HEK293 (cell line): ENCODE data around the gene KRTAP16-1.

ENCODE experiments used
- CTCF ChIA-PET: fragments of 350-600 bp; formaldehyde crosslinking; extraction: SDS; loops from one replicate; lab custom pipeline; 2021; ENCODE audit warnings: antibody characterized with exemption; lab: Yijun Ruan, JAX
- POLR2A ChIA-PET: fragments of 300-600 bp; formaldehyde crosslinking; extraction: SDS; loops from one replicate; lab custom pipeline; 2020; ENCODE audit warnings: antibody characterized with exemption, inconsistent platforms; lab: Yijun Ruan, JAX
- H3K27ac ChIP-seq: fragments of 200-500 bp; sonication (Bioruptor generic); 2 replicates; pipeline ENCODE4 v1.5.1; 2014; ENCODE audit warnings: low read depth, low read length, control low read depth, inconsistent platforms; ENCODE audit errors: extremely low read depth
- H3K36me3 ChIP-seq, 2 experiments: fragments of 200-500 bp in 1 of 2; sonication (Bioruptor generic) in 1 of 2; 1 replicate in 1 of 2; 2 replicates in 1 of 2; pipeline ENCODE4 v1.5.1; 2014 to 2017; ENCODE audit warnings: inconsistent platforms in 2 of 2, low read length in 2 of 2; ENCODE audit not compliant: control insufficient read depth in 2 of 2, insufficient read depth in 1 of 2
- H3K4me1 ChIP-seq: fragments of 200-500 bp; sonication (Bioruptor generic); 2 replicates; pipeline ENCODE4 v1.5.1; 2014; ENCODE audit warnings: mild to moderate bottlenecking, low read length, inconsistent platforms; ENCODE audit not compliant: control insufficient read depth, insufficient read depth
- H3K4me3 ChIP-seq: 2 replicates; pipeline ENCODE4 v1.5.1; 2011; ENCODE audit warnings: low read depth, mild to moderate bottlenecking, control low read depth, low read length, moderate library complexity
- H3K9me3 ChIP-seq: fragments of 200-500 bp; sonication (Bioruptor generic); 2 replicates; pipeline ENCODE4 v1.5.1; 2014; ENCODE audit warnings: low read depth, low read length, inconsistent platforms; ENCODE audit not compliant: control insufficient read depth, insufficient read depth
- BCL6B ChIP-seq: fragments of 450-650 bp; formaldehyde crosslinking; IDR thresholded peaks from 2 replicates; pipeline ENCODE4 v1.5.1; 2017; ENCODE audit warnings: missing biosample characterization, missing genetic modification characterization
- KLF1 ChIP-seq: fragments of 450-650 bp; formaldehyde crosslinking; IDR thresholded peaks from 2 replicates; pipeline ENCODE4 v1.5.1; 2016; ENCODE audit warnings: missing biosample characterization, missing genetic modification characterization
- KLF8 ChIP-seq: fragments of 450-650 bp; formaldehyde crosslinking; IDR thresholded peaks from 2 replicates; pipeline ENCODE4 v1.5.1; 2016; ENCODE audit warnings: missing biosample characterization, missing genetic modification characterization
- OVOL3 ChIP-seq: fragments of 450-650 bp; formaldehyde crosslinking; IDR thresholded peaks from 2 replicates; pipeline ENCODE4 v1.5.1; 2016; ENCODE audit warnings: missing biosample characterization, missing genetic modification characterization
- SP2 ChIP-seq: fragments of 450-650 bp; formaldehyde crosslinking; IDR thresholded peaks from 2 replicates; pipeline ENCODE4 v1.5.1; 2016; ENCODE audit warnings: missing biosample characterization, missing genetic modification characterization
- ZFP41 ChIP-seq: fragments of 450-650 bp; formaldehyde crosslinking; IDR thresholded peaks from 2 replicates; pipeline ENCODE4 v1.5.1; 2016; ENCODE audit warnings: missing biosample characterization, missing genetic modification characterization, borderline replicate concordance
- ZNF114 ChIP-seq: fragments of 450-650 bp; formaldehyde crosslinking; IDR thresholded peaks from 2 replicates; pipeline ENCODE4 v1.5.0; 2017; ENCODE audit warnings: missing biosample characterization, missing genetic modification characterization
- ZNF146 ChIP-seq: fragments of 450-650 bp; formaldehyde crosslinking; IDR thresholded peaks from 2 replicates; pipeline ENCODE4 v1.5.1; 2016; ENCODE audit warnings: missing biosample characterization, missing genetic modification characterization
- ZNF148 ChIP-seq: fragments of 450-650 bp; formaldehyde crosslinking; IDR thresholded peaks from 2 replicates; pipeline ENCODE4 v1.5.0; 2017; ENCODE audit warnings: missing biosample characterization, missing genetic modification characterization, borderline replicate concordance
- ZNF174 ChIP-seq: fragments of 450-650 bp; formaldehyde crosslinking; IDR thresholded peaks from 2 replicates; pipeline ENCODE4 v1.5.0; 2017; ENCODE audit warnings: missing biosample characterization, mild to moderate bottlenecking, missing genetic modification characterization
- ZNF211 ChIP-seq: fragments of 450-650 bp; formaldehyde crosslinking; IDR thresholded peaks from 2 replicates; pipeline ENCODE4 v1.5.1; 2016; ENCODE audit warnings: low read depth, missing biosample characterization, missing genetic modification characterization
- ZNF23 ChIP-seq: fragments of 450-650 bp; formaldehyde crosslinking; IDR thresholded peaks from 2 replicates; pipeline ENCODE4 v1.5.1; 2016; ENCODE audit warnings: missing biosample characterization, missing genetic modification characterization, borderline replicate concordance
- ZNF239 ChIP-seq: fragments of 450-650 bp; formaldehyde crosslinking; IDR thresholded peaks from 2 replicates; pipeline ENCODE4 v1.5.1; 2016; ENCODE audit warnings: missing biosample characterization, missing genetic modification characterization
- ZNF335 ChIP-seq: fragments of 450-650 bp; formaldehyde crosslinking; conservative IDR thresholded peaks from 2 replicates; pipeline ENCODE4 v1.5.1; 2016; ENCODE audit warnings: missing biosample characterization, missing genetic modification characterization
- ZNF558 ChIP-seq: fragments of 450-650 bp; formaldehyde crosslinking; IDR thresholded peaks from 2 replicates; pipeline ENCODE4 v1.5.1; 2016; ENCODE audit warnings: missing biosample characterization, missing genetic modification characterization
- ZNF561 ChIP-seq: fragments of 450-650 bp; IDR thresholded peaks from 2 replicates; pipeline ENCODE4 v1.5.1; 2018; ENCODE audit warnings: missing biosample characterization, missing genetic modification characterization, borderline replicate concordance
- ZNF626 ChIP-seq: fragments of 450-650 bp; sonication (Bioruptor Pico); formaldehyde crosslinking; IDR thresholded peaks from 2 replicates; pipeline ENCODE4 v1.5.1; 2018; ENCODE audit warnings: missing biosample characterization, missing genetic modification characterization, inconsistent platforms
- ZNF843 ChIP-seq: fragments of 450-650 bp; formaldehyde crosslinking; IDR thresholded peaks from 2 replicates; pipeline ENCODE4 v1.5.1; 2016; ENCODE audit warnings: missing biosample characterization, missing genetic modification characterization
- TF ChIP-seq, protein P1 (sequence below): fragments of 450-650 bp; formaldehyde crosslinking; IDR thresholded peaks from 2 replicates; pipeline ENCODE4 v1.5.1; 2016; ENCODE audit warnings: missing biosample characterization, missing genetic modification characterization
- TF ChIP-seq, protein P2 (sequence below): fragments of 450-650 bp; formaldehyde crosslinking; IDR thresholded peaks from 2 replicates; pipeline ENCODE4 v1.5.1; 2016; ENCODE audit warnings: missing biosample characterization, missing genetic modification characterization
- TF ChIP-seq, protein P3 (sequence below): fragments of 450-650 bp; formaldehyde crosslinking; conservative IDR thresholded peaks from 2 replicates; pipeline ENCODE4 v1.5.1; 2016; ENCODE audit warnings: low read depth, missing biosample characterization, missing genetic modification characterization

Gene KRTAP16-1

GRCh38 chr17:41301916-41302901 lies 6.9 kb downstream of the KRTAP16-1 start, which contains the start of gene KRTAP29-1:
KRTAP29-1 (minus strand) TSS chr17:41302851; CDS start chr17:41302851, 0 bp downstream.
- CTCF ChIA-PET, result interaction anchor here (0.5 to 4.8 kb wide), 4 partner anchors 19 to 371 kb away, joined by 3 to 27 read pairs (median 4); no protein-coding TSS in a partner anchor

GRCh38 chr17:41301204-41301790 lies 7.8 kb downstream of the KRTAP16-1 start:
- CTCF ChIA-PET, result interaction anchor here (0.6 to 4.8 kb wide), 4 partner anchors 8 to 362 kb away, joined by 3 to 27 read pairs (median 4); partner anchors contain the start of gene KRTAP16-1
- POLR2A ChIA-PET, result no interaction called here
- H3K9me3 ChIP-seq, result no peaks in the 10 kb centered on the region
- no peak overlapping the region for H3K4me3 ChIP-seq
- H3K27ac ChIP-seq, result no peak overlapping the region
- TF ChIP-seq, protein P1, sequence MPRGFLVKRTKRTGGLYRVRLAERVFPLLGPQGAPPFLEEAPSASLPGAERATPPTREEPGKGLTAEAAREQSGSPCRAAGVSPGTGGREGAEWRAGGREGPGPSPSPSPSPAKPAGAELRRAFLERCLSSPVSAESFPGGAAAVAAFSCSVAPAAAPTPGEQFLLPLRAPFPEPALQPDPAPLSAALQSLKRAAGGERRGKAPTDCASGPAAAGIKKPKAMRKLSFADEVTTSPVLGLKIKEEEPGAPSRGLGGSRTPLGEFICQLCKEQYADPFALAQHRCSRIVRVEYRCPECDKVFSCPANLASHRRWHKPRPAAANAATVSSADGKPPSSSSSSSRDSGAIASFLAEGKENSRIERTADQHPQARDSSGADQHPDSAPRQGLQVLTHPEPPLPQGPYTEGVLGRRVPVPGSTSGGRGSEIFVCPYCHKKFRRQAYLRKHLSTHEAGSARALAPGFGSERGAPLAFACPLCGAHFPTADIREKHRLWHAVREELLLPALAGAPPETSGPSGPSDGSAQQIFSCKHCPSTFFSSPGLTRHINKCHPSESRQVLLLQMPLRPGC (tag by site-specific recombination), result no peak
- TF ChIP-seq ZNF561 (tag by site-specific recombination), result no peak
- TF ChIP-seq ZNF239 (tag by site-specific recombination), result no peak
- no peak for TF ChIP-seq ZNF211 (tag by site-specific recombination)
- TF ChIP-seq, protein P2, sequence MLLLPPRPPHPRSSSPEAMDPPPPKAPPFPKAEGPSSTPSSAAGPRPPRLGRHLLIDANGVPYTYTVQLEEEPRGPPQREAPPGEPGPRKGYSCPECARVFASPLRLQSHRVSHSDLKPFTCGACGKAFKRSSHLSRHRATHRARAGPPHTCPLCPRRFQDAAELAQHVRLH (tag by site-specific recombination), result no peak
- no peak for TF ChIP-seq ZFP41 (tag by site-specific recombination)
- no peak for TF ChIP-seq ZNF174 (tag by site-specific recombination)
- no peak for TF ChIP-seq ZNF114 (tag by site-specific recombination)
- no peak for TF ChIP-seq ZNF626 (tag by site-specific recombination)
- TF ChIP-seq KLF8, result no peak
- TF ChIP-seq ZNF148 (tag by site-specific recombination), result no peak
- TF ChIP-seq OVOL3 (tag by site-specific recombination), result no peak
- TF ChIP-seq, all 188 proteins: peak for 0
- H3K36me3 ChIP-seq, result no peaks in the 10 kb centered on the region
- H3K4me1 ChIP-seq, result no peaks in the 10 kb centered on the region

More at GRCh38 chr17:41301916-41302901, 6.9 kb downstream of the KRTAP16-1 start, which contains the start of gene KRTAP29-1:
- H3K36me3 ChIP-seq, result no peaks in the 10 kb centered on the region
- H3K27ac ChIP-seq, result no peak within 1 kb of the TSS
- no peaks in the 10 kb centered on the region for H3K9me3 ChIP-seq
- POLR2A ChIA-PET, result no interaction called here
- H3K4me3 ChIP-seq, result no peak within 1 kb of the TSS
- H3K4me1 ChIP-seq, result no peaks in the 10 kb centered on the region
- TF ChIP-seq ZNF335 (tag by site-specific recombination) (no peak), ZNF843 (tag by site-specific recombination) (no peak), ZNF146 (tag by site-specific recombination) (no peak), ZNF558 (tag by site-specific recombination) (peak; percentile 85), KLF1 (tag by site-specific recombination) (no peak), SP2 (tag by site-specific recombination) (no peak), BCL6B (tag by site-specific recombination) (no peak), ZNF23 (tag by site-specific recombination) (no peak)
- TF ChIP-seq, protein P3, sequence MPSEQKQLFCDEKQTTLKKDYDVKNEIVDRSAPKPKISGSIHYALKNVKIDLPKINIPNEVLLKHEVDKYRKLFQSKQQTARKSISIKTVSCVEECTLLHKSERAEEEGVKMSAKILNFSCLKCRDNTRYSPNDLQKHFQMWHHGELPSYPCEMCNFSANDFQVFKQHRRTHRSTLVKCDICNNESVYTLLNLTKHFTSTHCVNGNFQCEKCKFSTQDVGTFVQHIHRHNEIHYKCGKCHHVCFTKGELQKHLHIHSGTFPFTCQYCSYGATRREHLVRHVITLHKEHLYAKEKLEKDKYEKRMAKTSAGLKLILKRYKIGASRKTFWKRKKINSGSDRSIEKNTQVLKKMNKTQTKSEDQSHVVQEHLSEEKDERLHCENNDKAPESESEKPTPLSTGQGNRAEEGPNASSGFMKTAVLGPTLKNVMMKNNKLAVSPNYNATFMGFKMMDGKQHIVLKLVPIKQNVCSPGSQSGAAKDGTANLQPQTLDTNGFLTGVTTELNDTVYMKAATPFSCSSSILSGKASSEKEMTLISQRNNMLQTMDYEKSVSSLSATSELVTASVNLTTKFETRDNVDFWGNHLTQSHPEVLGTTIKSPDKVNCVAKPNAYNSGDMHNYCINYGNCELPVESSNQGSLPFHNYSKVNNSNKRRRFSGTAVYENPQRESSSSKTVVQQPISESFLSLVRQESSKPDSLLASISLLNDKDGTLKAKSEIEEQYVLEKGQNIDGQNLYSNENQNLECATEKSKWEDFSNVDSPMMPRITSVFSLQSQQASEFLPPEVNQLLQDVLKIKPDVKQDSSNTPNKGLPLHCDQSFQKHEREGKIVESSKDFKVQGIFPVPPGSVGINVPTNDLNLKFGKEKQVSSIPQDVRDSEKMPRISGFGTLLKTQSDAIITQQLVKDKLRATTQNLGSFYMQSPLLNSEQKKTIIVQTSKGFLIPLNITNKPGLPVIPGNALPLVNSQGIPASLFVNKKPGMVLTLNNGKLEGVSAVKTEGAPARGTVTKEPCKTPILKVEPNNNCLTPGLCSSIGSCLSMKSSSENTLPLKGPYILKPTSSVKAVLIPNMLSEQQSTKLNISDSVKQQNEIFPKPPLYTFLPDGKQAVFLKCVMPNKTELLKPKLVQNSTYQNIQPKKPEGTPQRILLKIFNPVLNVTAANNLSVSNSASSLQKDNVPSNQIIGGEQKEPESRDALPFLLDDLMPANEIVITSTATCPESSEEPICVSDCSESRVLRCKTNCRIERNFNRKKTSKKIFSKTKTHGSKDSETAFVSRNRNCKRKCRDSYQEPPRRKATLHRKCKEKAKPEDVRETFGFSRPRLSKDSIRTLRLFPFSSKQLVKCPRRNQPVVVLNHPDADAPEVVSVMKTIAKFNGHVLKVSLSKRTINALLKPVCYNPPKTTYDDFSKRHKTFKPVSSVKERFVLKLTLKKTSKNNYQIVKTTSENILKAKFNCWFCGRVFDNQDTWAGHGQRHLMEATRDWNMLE, result no peak
